SK-N-MC (cell line): ENCODE measurements around the gene ZNF830.
"Not testable (repeated sequence)": the region's sequence is repeated elsewhere in the genome, so short reads cannot be mapped to it uniquely, and the experiment has no call there.

Experiments
- DNase-seq: peaks from one replicate; pipeline ENCODE4 v3.0.0-alpha.2; 2011; ENCODE audit warnings: low read depth, low spot score
- H3K27ac ChIP-seq: fragments of 200-600 bp; sonication (generic); 2 replicates; pipeline ENCODE4 v1.5.1; 2016; ENCODE audit warnings: mixed run types
- H3K36me3 ChIP-seq: fragments of 200-600 bp; sonication (generic); 2 replicates; pipeline ENCODE4 v1.6.1; 2017; ENCODE audit warnings: antibody characterized with exemption, low read length, mixed read lengths; ENCODE audit not compliant: insufficient read depth
- H3K4me3 ChIP-seq: fragments of 200-600 bp; sonication (generic); 2 replicates; pipeline ENCODE4 v1.5.1; 2016
- H3K9ac ChIP-seq: fragments of 200-600 bp; sonication (generic); 2 replicates; pipeline ENCODE4 v1.8.0; 2017; ENCODE audit warnings: mixed run types, mixed read lengths; ENCODE audit not compliant: insufficient read length
- H3K9me3 ChIP-seq: fragments of 200-600 bp; sonication (generic); 2 replicates; pipeline ENCODE4 v1.6.1; 2017; ENCODE audit warnings: low read depth, mild to moderate bottlenecking, antibody characterized with exemption, low read length, moderate library complexity, mixed read lengths
- EZH2 ChIP-seq: fragments of 200-600 bp; sonication (generic); IDR thresholded peaks from one replicate; pipeline ENCODE4 v1.6.1; 2017; ENCODE audit warnings: antibody characterized with exemption
- FOXP2 ChIP-seq: optimal IDR thresholded peaks from 2 replicates; pipeline ENCODE3; 2011; ENCODE audit warnings: mild to moderate bottlenecking, moderate library complexity; ENCODE audit not compliant: insufficient read depth; ENCODE audit errors: extremely low read length, control extremely low read depth
- POLR2AphosphoS5 ChIP-seq: IDR thresholded peaks from 2 replicates; pipeline ENCODE4 v1.6.1; 2012; ENCODE audit warnings: mild to moderate bottlenecking, low read depth, low read length, borderline replicate concordance

Gene ZNF830

DNA sequence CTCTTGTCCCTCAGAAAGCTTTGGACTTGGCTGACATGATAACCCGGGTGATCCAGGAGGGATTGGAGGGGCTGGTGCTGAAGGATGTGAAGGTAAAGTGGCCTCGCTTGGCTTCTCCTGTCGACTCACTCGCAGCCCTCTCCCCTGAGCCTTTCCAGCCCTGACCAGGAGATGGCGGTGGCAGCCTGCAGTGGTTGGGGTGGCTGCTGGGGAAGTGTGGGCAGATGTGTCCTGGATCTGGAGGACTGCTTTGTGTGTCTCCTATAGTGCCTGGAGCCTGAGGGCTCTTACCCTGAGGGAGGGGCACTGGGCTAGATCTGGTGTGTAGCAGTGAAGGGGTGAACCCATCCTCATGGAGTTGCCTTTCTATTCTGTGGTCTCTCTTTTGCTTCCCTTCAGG lies 36.9 kb downstream of the ZNF830 start:
- H3K9me3 ChIP-seq: no peaks in the 10 kb centered on the region
- no peak overlapping the region for H3K4me3 ChIP-seq
- H3K27ac ChIP-seq: no peak overlapping the region
- DNase-seq: no peak
- no peak overlapping the region for H3K9ac ChIP-seq
- TF ChIP-seq FOXP2: no peak
- TF ChIP-seq EZH2: no peak
- TF ChIP-seq POLR2AphosphoS5: no peak
- peaks cover 71% of the 10 kb centered on the region for H3K36me3 ChIP-seq

DNA sequence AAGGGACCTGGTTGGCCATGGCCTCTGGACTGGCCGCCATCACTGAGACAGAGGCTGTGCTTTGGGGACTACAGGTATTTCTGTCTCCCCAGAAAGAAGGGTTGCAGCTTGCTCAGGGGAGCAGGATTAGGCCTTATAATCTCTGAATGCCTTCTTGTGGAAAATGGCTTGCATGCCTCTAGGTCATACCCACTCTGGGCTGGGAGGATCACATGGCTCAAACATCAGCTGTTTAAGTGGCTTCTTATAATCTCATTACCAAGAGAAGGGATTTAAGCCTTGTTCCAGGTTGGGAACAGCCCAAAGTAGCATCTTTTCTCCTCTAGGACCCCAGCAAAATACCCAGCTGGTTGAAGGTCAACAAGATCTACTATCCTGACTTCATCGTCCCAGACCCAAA lies 38.1 kb downstream of the ZNF830 start:
- H3K4me3 ChIP-seq: no peak overlapping the region
- no peak overlapping the region for H3K27ac ChIP-seq
- no peak overlapping the region for H3K9ac ChIP-seq
- H3K9me3 ChIP-seq: no peaks in the 10 kb centered on the region
- no peak for TF ChIP-seq FOXP2
- TF ChIP-seq POLR2AphosphoS5: no peak
- TF ChIP-seq EZH2: no peak
- DNase-seq: no peak
- H3K36me3 ChIP-seq: peaks cover 60% of the 10 kb centered on the region

- peaks cover 46% of the 10 kb centered on the region for H3K36me3 ChIP-seq
Measured at GRCh38 chr17:35000965-35001364, 39.6 kb downstream of the ZNF830 start.

GRCh38 chr17:35001549-35001948 lies 40.2 kb downstream of the ZNF830 start:
- Histone ChIP-seq H3K9me3 (no peaks in the 10 kb centered on the region), H3K27ac (no peak overlapping the region), H3K9ac (no peak overlapping the region), H3K4me3 (no peak overlapping the region), H3K36me3 (peaks cover 40% of the 10 kb centered on the region)
- no peak for DNase-seq
- no peak for TF ChIP-seq EZH2
- no peak for TF ChIP-seq FOXP2
- no peak for TF ChIP-seq POLR2AphosphoS5

More at GRCh38 chr17:35000965-35001364, 39.6 kb downstream of the ZNF830 start:
- not testable (repeated sequence) for H3K27ac ChIP-seq, DNase-seq, H3K4me3 ChIP-seq, H3K9me3 ChIP-seq, H3K9ac ChIP-seq

- Histone ChIP-seq H3K36me3 (peaks cover 32% of the 10 kb centered on the region; the same call in 1 of the 2 replicates), H3K9ac (no peak overlapping the region), H3K27ac (no peak overlapping the region), H3K4me3 (no peak overlapping the region), H3K9me3 (no peaks in the 10 kb centered on the region)
- no peak for TF ChIP-seq EZH2
- TF ChIP-seq POLR2AphosphoS5: no peak
- TF ChIP-seq FOXP2: no peak
- no peak for DNase-seq
Measured at GRCh38 chr17:35002876-35003551, 41.7 kb downstream of the ZNF830 start.

- Histone ChIP-seq H3K9me3 (no peaks in the 10 kb centered on the region), H3K4me3 (no peak overlapping the region), H3K9ac (no peak overlapping the region), H3K36me3 (peaks cover 25% of the 10 kb centered on the region; the same call in 1 of the 2 replicates), H3K27ac (no peak overlapping the region)
- DNase-seq: no peak
- TF ChIP-seq POLR2AphosphoS5: no peak
- no peak for TF ChIP-seq FOXP2
- TF ChIP-seq EZH2: no peak
Measured at GRCh38 chr17:35003778-35004177, 42.4 kb downstream of the ZNF830 start.

DNA sequence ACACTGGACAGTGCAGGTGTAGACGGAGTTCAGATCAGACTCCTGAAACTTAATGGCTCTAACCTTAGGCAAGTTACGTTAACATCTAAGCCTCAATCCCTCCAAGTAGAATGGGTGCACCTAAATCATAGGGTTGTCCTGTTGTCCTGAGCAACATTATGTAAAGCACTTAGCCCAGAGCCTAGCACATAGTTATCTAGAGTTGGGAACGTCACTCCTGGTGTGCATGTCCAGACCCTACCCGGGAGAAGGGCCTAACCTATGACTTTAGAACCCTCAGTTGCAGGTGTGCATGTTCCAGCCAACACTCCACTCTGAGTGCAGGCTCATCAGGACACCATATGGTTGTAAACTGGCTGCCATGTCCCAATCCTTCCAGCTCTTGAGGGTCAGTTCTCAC lies 45.0 kb downstream of the ZNF830 start:
- H3K36me3 ChIP-seq: peaks cover 13% of the 10 kb centered on the region; the same call in 1 of the 2 replicates
- TF ChIP-seq EZH2 (no peak), FOXP2 (no peak), POLR2AphosphoS5 (no peak)
- DNase-seq: no peak
- H3K9me3 ChIP-seq: no peaks in the 10 kb centered on the region
- H3K9ac ChIP-seq: no peak overlapping the region
- H3K27ac ChIP-seq: no peak overlapping the region
- no peak overlapping the region for H3K4me3 ChIP-seq

DNA sequence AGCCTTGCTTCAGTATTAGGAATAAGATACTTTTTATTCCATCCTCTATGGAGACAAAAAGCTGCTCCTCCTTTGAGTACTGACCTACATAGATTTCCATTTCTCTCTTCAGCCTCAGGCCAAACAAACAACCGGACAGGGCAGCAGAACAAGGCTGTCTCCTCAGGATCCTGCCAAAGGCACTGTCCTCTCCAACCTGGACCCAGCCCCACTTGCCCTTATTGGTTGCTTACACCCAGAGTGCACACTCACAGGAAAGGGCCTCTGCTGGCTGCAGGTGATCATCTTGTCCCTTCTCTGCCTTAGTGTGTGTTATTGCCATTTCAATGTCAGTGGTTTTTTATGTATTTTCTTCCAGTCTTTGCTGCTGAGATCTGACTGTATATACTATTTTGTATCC lies 45.6 kb downstream of the ZNF830 start:
- Histone ChIP-seq H3K9me3 (no peaks in the 10 kb centered on the region), H3K27ac (no peak overlapping the region), H3K36me3 (peaks cover 7% of the 10 kb centered on the region; the same call in 1 of the 2 replicates), H3K4me3 (no peak overlapping the region), H3K9ac (no peak overlapping the region)
- DNase-seq: no peak
- no peak for TF ChIP-seq FOXP2
- TF ChIP-seq EZH2: no peak
- no peak for TF ChIP-seq POLR2AphosphoS5

DNA sequence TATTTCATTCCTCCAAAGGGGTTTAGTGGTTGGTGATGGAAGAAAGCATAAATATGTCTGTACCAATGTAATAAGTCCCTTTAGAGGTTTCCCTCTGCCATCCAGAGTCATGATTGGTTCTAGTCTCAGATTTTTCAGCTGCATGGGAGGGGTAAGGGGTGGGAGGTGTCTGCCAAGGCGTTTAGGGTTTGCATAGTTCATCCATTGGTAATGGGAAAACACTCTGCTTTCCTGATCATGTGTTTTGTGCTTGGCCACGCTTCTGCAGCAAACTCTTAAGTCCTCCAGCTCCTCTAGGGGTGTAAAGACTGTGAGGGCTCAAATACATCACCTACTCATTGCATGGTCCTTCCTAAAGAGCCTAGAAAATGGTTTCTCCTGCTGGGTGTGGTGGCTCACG lies 48.8 kb downstream of the ZNF830 start:
- Histone ChIP-seq H3K27ac (no peak overlapping the region), H3K4me3 (no peak overlapping the region), H3K9me3 (no peaks in the 10 kb centered on the region), H3K9ac (no peak overlapping the region), H3K36me3 (no peaks in the 10 kb centered on the region)
- DNase-seq: no peak
- TF ChIP-seq EZH2: no peak
- TF ChIP-seq POLR2AphosphoS5: no peak
- no peak for TF ChIP-seq FOXP2
